Endothelial cell of umbilical vein (primary cell): Measurements from ENCODE around the gene JARID2. TPM values are rescaled to one million over a fixed set of nuclear protein-coding genes. Genes with fewer than 3 reads are reported as not detected.

Experiments used
- BruUV-seq: library from RNA; stranded (reverse); fragments of 400-500 nt; replicated peaks from 2 replicates; lab custom pipeline; 2021; lab: Mats Ljungman, UMichigan
- CTCF ChIA-PET: fragments of 300-600, 350-600 bp; sonication (Branson Sonifier 250); formaldehyde crosslinking; loops from one replicate; lab custom pipeline; 2021; ENCODE audit warnings: antibody characterized with exemption, inconsistent platforms; lab: Charles Lee
- POLR2A ChIA-PET: fragments of 300-600, 350-600 bp; sonication (Branson Sonifier 250); formaldehyde crosslinking; loops from one replicate; lab custom pipeline; 2021; ENCODE audit warnings: antibody characterized with exemption, inconsistent platforms; lab: Charles Lee
- DNase-seq: peaks from one replicate; pipeline ENCODE4 v3.0.0-alpha.2; 2011; ENCODE audit warnings: low read depth, low spot score
- FAIRE-seq: peaks from 2 replicates; lab custom pipeline; 2011; peaks lifted over from hg19 to GRCh38; lab: Jason Lieb, UNC
- H2AFZ ChIP-seq: 2 replicates; pipeline ENCODE4 v1.6.0; 2012; ENCODE audit warnings: low read depth, low read length, control low read depth, inconsistent platforms
- H3K27ac ChIP-seq: 2 replicates; pipeline ENCODE4 v1.5.1; 2011; ENCODE audit warnings: low read depth, mild to moderate bottlenecking, control low read depth, low read length, moderate library complexity; ENCODE audit not compliant: insufficient read depth
- H3K27me3 ChIP-seq, 2 experiments: 2 replicates each; pipeline versions ENCODE4 v1.6.0 to v1.6.1; 2011; ENCODE audit warnings: low read length in 2 of 2, mixed read lengths in 1 of 2; ENCODE audit not compliant: control insufficient read depth in 2 of 2, insufficient read depth in 2 of 2
- H3K36me3 ChIP-seq, 2 experiments: 2 replicates in 1 of 2; 3 replicates in 1 of 2; pipeline ENCODE4 v1.5.1; 2011; ENCODE audit warnings: low read length in 2 of 2, mild to moderate bottlenecking in 1 of 2, moderate library complexity in 1 of 2; ENCODE audit not compliant: control insufficient read depth in 2 of 2, insufficient read depth in 2 of 2; ENCODE audit errors: extremely low read depth in 1 of 2
- H3K4me1 ChIP-seq: 3 replicates; pipeline ENCODE4 v1.5.1; 2011; ENCODE audit warnings: mild to moderate bottlenecking, low read length; ENCODE audit not compliant: control insufficient read depth, insufficient read depth; ENCODE audit errors: extremely low read depth
- H3K4me2 ChIP-seq: 2 replicates; pipeline ENCODE4 v1.6.1; 2011; ENCODE audit warnings: low read length, control low read depth, mixed read lengths; ENCODE audit not compliant: insufficient read depth
- H3K4me3 ChIP-seq, 3 experiments: fragments of 200-600 bp in 1 of 3; sonication (generic), shearing (Covaris generic) in 1 of 3; replicated peaks in 1 of 3; 2 replicates each; pipeline ENCODE4 v1.5.1; 2011 to 2016; ENCODE audit warnings: control low read depth in 3 of 3, low read length in 3 of 3, mild to moderate bottlenecking in 2 of 3, inconsistent platforms in 1 of 3, low read depth in 1 of 3, moderate library complexity in 1 of 3; ENCODE audit not compliant: insufficient read depth in 1 of 3
- H3K79me2 ChIP-seq: 2 replicates; pipeline ENCODE4 v1.6.0; 2012; ENCODE audit warnings: low read length, inconsistent platforms; ENCODE audit not compliant: control insufficient read depth, insufficient read depth
- H3K9ac ChIP-seq: replicated peaks from 2 replicates; pipeline ENCODE3; 2011; ENCODE audit warnings: low read length, control low read depth; ENCODE audit not compliant: insufficient read depth; ENCODE audit errors: extremely low read depth
- H3K9me1 ChIP-seq: replicated peaks from 3 replicates; pipeline ENCODE4 v1.6.0; 2011; ENCODE audit warnings: mild to moderate bottlenecking, low read length; ENCODE audit not compliant: control insufficient read depth, insufficient read depth; ENCODE audit errors: extremely low read depth
- H3K9me3 ChIP-seq: replicated peaks from 2 replicates; pipeline ENCODE4 v1.5.1; 2012; ENCODE audit warnings: low read length, inconsistent platforms; ENCODE audit not compliant: control insufficient read depth, insufficient read depth
- H4K20me1 ChIP-seq: replicated peaks from 2 replicates; pipeline ENCODE3; 2011; ENCODE audit warnings: mild to moderate bottlenecking, low read length; ENCODE audit not compliant: control insufficient read depth, insufficient read depth; ENCODE audit errors: extremely low read depth
- EZH2 ChIP-seq: IDR thresholded peaks from 2 replicates; pipeline ENCODE4 v1.6.1; 2012; ENCODE audit warnings: borderline replicate concordance, low read depth, mild to moderate bottlenecking, moderate library complexity, low read length, inconsistent platforms; ENCODE audit not compliant: severe bottlenecking
- FOS ChIP-seq: IDR thresholded peaks from 2 replicates; pipeline ENCODE4 v1.6.1; 2011; ENCODE audit warnings: mild to moderate bottlenecking, low read length, moderate library complexity, borderline replicate concordance; ENCODE audit not compliant: insufficient read depth
- GATA2 ChIP-seq: IDR thresholded peaks from 2 replicates; pipeline ENCODE4 v1.7.0; 2011; ENCODE audit warnings: low read depth, mild to moderate bottlenecking, moderate library complexity, mixed read lengths, low read length; ENCODE audit not compliant: insufficient read length, insufficient read depth
- JUN ChIP-seq: IDR thresholded peaks from 2 replicates; pipeline ENCODE4 v1.6.1; 2011; ENCODE audit warnings: borderline replicate concordance, low read depth; ENCODE audit not compliant: insufficient read length, insufficient read depth
- MYC ChIP-seq: IDR thresholded peaks from one replicate; pipeline ENCODE4 v1.6.1; 2011; ENCODE audit warnings: mild to moderate bottlenecking, low read depth, low read length
- POLR2A ChIP-seq: IDR thresholded peaks from 2 replicates; pipeline ENCODE4 v1.6.1; 2012; ENCODE audit warnings: low read depth, mild to moderate bottlenecking, control low read depth, low read length
- POLR2AphosphoS5 ChIP-seq: IDR thresholded peaks from 2 replicates; pipeline ENCODE4 v1.6.1; 2012; ENCODE audit warnings: low read depth, mild to moderate bottlenecking, control low read depth, low read length, moderate library complexity; ENCODE audit not compliant: insufficient read depth
- dilution Hi-C: fragments of 300-500 bp; cut with MboI; formaldehyde crosslinking; loops from one replicate; pipeline ENCODE4 v1.15.0; 2019; ENCODE audit warnings: low sequenced_read_pairs; ENCODE audit not compliant: extremely low pct_ligation_motif_present
- intact Hi-C: fragments of 100-400 bp; cut with micrococcal nuclease; formaldehyde crosslinking; loops from one replicate; pipeline ENCODE4 v1.10.0; 2022
- polyA plus RNA-seq, 4 experiments: library from polyadenylated mRNA; depleted of rRNA in 3 of 4; stranded (reverse) in 3 of 4; unstranded in 1 of 4; fragments of >200 nt; gene quantifications; 2 replicates each; pipeline versions ENCODE4 v1.2.1 to v1.2.3, GENCODE V29; 2011 to 2012; ENCODE audit warnings: missing spikeins in 1 of 4
- total RNA-seq: library from RNA; stranded (reverse); gene quantifications from 2 replicates; pipeline ENCODE4 v1.2.3, GENCODE V29; 2021
- TF ChIP-seq, protein P1 (sequence below), 2 donors: IDR thresholded peaks; 1 replicate in 1 of 2; 2 replicates in 1 of 2; pipeline ENCODE4 v1.5.1; 2011; ENCODE audit warnings: low read length in 2 of 2, mild to moderate bottlenecking in 2 of 2, moderate library complexity in 2 of 2, control low read depth in 1 of 2, inconsistent platforms in 1 of 2, low read depth in 1 of 2; ENCODE audit not compliant: insufficient read depth in 1 of 2; ENCODE audit errors: extremely low read depth in 1 of 2
- TF ChIP-seq, protein P2 (sequence below): IDR thresholded peaks from 2 replicates; pipeline ENCODE4 v1.6.1; 2011; ENCODE audit not compliant: insufficient read depth, insufficient read length

The JARID2 gene
- total and polyA plus RNA-seq, 2 donors (not counting 3 experiments of a cell fraction or from before 2014, with no cell fraction given), result 2.9 to 10.6 TPM

DNA sequence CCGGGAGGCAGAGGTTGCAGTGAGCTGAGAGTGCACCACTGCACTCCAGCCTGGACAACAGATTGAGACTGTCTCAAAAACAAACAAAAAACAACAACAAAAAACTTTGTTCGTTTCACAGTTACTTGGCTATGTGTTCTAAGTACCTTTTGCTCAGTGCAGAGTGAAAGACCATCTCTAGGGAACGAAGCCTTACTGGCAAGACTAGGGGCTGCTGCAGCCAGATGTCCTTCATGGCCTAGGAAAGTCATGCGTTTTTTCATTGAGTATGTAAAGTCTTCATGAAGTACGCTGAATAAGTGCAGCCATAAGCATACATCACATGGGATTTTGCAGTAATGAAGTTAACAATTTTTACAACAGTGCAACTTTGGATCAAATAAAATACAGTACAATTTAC, 111.1 kb downstream of the JARID2 start:
- Histone ChIP-seq H4K20me1 (no peaks in the 10 kb centered on the region), H2AFZ (no peak overlapping the region), H3K9me3 (no peaks in the 10 kb centered on the region), H3K4me3 (no peak overlapping the region), H3K4me2 (no peak overlapping the region), H3K79me2 (no peaks in the 10 kb centered on the region), H3K27me3 (no peaks in the 10 kb centered on the region), H3K9me1 (no peaks in the 10 kb centered on the region), H3K4me1 (peaks cover 5% of the 10 kb centered on the region), H3K27ac (no peak overlapping the region), H3K9ac (no peak overlapping the region), H3K36me3 (no peaks in the 10 kb centered on the region)
- CTCF ChIA-PET, result no interaction called here
- dilution Hi-C loops, result no loop called here
- no TSS peak for BruUV-seq
- POLR2A ChIA-PET, result no interaction called here
- no peak for DNase-seq
- TF ChIP-seq, protein P1, sequence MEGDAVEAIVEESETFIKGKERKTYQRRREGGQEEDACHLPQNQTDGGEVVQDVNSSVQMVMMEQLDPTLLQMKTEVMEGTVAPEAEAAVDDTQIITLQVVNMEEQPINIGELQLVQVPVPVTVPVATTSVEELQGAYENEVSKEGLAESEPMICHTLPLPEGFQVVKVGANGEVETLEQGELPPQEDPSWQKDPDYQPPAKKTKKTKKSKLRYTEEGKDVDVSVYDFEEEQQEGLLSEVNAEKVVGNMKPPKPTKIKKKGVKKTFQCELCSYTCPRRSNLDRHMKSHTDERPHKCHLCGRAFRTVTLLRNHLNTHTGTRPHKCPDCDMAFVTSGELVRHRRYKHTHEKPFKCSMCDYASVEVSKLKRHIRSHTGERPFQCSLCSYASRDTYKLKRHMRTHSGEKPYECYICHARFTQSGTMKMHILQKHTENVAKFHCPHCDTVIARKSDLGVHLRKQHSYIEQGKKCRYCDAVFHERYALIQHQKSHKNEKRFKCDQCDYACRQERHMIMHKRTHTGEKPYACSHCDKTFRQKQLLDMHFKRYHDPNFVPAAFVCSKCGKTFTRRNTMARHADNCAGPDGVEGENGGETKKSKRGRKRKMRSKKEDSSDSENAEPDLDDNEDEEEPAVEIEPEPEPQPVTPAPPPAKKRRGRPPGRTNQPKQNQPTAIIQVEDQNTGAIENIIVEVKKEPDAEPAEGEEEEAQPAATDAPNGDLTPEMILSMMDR (IDR thresholded peaks at IDR 0.05; ENCODE audit: extremely low read depth in 1 of 2, insufficient read depth in 1 of 2, low read depth in 1 of 2, low read length in 2 of 2), result no peak
- no peak for TF ChIP-seq GATA2
- TF ChIP-seq POLR2A, result no peak
- no peak for TF ChIP-seq POLR2AphosphoS5
- TF ChIP-seq JUN, result no peak
- no peak for TF ChIP-seq EZH2
- no peak for TF ChIP-seq MYC
- TF ChIP-seq, protein P2, sequence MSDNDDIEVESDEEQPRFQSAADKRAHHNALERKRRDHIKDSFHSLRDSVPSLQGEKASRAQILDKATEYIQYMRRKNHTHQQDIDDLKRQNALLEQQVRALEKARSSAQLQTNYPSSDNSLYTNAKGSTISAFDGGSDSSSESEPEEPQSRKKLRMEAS, result no peak
- TF ChIP-seq FOS, result no peak
- FAIRE-seq, result no peak
- intact Hi-C loops, result no loop called here
